ENCODE data around the gene GAL3ST1.

DNA sequence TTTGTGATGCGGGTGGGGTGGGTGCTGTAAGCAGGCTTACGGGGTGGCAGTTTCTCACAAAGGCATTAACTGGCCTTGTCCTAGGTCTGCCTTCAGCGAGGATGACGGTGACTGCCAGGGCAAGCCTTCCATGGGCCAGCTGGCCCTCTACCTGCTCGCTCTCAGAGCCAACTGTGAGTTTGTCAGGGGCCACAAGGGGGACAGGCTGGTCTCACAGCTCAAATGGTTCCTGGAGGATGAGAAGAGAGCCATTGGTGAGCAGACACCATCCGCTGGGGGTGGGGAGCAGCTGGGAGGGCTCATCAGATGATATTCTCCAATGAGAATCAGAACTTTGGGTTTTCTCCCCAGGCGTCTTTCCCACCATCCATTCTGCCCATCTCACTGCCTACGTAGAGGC lies 38.3 kb upstream of the GAL3ST1 start:
- TF ChIP-seq, protein P1, sequence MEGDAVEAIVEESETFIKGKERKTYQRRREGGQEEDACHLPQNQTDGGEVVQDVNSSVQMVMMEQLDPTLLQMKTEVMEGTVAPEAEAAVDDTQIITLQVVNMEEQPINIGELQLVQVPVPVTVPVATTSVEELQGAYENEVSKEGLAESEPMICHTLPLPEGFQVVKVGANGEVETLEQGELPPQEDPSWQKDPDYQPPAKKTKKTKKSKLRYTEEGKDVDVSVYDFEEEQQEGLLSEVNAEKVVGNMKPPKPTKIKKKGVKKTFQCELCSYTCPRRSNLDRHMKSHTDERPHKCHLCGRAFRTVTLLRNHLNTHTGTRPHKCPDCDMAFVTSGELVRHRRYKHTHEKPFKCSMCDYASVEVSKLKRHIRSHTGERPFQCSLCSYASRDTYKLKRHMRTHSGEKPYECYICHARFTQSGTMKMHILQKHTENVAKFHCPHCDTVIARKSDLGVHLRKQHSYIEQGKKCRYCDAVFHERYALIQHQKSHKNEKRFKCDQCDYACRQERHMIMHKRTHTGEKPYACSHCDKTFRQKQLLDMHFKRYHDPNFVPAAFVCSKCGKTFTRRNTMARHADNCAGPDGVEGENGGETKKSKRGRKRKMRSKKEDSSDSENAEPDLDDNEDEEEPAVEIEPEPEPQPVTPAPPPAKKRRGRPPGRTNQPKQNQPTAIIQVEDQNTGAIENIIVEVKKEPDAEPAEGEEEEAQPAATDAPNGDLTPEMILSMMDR (IDR thresholded peaks at IDR 0.05; ENCODE audit: low read depth, low read length, missing input control): no peak
- TF ChIP-seq YY1 (IDR thresholded peaks at IDR 0.05) (no peak), EGR1 (IDR thresholded peaks at IDR 0.05; ENCODE audit: low read depth in 2 of 2) (no peak), TAF1 (conservative IDR thresholded peaks at IDR 0.05) (no peak)
- TF ChIP-seq, protein P2, sequence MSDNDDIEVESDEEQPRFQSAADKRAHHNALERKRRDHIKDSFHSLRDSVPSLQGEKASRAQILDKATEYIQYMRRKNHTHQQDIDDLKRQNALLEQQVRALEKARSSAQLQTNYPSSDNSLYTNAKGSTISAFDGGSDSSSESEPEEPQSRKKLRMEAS (IDR thresholded peaks at IDR 0.05): no peak
- TF ChIP-seq, protein P3, sequence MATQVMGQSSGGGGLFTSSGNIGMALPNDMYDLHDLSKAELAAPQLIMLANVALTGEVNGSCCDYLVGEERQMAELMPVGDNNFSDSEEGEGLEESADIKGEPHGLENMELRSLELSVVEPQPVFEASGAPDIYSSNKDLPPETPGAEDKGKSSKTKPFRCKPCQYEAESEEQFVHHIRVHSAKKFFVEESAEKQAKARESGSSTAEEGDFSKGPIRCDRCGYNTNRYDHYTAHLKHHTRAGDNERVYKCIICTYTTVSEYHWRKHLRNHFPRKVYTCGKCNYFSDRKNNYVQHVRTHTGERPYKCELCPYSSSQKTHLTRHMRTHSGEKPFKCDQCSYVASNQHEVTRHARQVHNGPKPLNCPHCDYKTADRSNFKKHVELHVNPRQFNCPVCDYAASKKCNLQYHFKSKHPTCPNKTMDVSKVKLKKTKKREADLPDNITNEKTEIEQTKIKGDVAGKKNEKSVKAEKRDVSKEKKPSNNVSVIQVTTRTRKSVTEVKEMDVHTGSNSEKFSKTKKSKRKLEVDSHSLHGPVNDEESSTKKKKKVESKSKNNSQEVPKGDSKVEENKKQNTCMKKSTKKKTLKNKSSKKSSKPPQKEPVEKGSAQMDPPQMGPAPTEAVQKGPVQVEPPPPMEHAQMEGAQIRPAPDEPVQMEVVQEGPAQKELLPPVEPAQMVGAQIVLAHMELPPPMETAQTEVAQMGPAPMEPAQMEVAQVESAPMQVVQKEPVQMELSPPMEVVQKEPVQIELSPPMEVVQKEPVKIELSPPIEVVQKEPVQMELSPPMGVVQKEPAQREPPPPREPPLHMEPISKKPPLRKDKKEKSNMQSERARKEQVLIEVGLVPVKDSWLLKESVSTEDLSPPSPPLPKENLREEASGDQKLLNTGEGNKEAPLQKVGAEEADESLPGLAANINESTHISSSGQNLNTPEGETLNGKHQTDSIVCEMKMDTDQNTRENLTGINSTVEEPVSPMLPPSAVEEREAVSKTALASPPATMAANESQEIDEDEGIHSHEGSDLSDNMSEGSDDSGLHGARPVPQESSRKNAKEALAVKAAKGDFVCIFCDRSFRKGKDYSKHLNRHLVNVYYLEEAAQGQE (IDR thresholded peaks at IDR 0.05): no peak

All from liver (tissue), 3 donors.